Erythroblast (primary cell): Measurements from ENCODE around the gene TRAPPC3L.

Experiments
- GATA1 ChIP-seq: IDR thresholded peaks from 2 replicates; pipeline ENCODE4 v1.6.1; 2011; ENCODE audit warnings: low read depth, mild to moderate bottlenecking, control low read depth, low read length, moderate library complexity
- POLR2A ChIP-seq: IDR thresholded peaks from 2 replicates; pipeline ENCODE4 v1.6.1; 2011; ENCODE audit warnings: mild to moderate bottlenecking, low read length

- TF ChIP-seq POLR2A (no peak), GATA1 (no peak)
These were observed 70.3 kb downstream of the TRAPPC3L start for GRCh38 chr6:116475141-116475540.
